Measurements from ENCODE around the gene ARL14EPL.
A peak's percentile ranks its signal among the peaks of the same experiment; 100 is the strongest.
"Not testable (repeated sequence)": the region's sequence is repeated elsewhere in the genome, so short reads cannot be mapped to it uniquely, and the experiment has no call there.

ARL14EPL gene

DNA sequence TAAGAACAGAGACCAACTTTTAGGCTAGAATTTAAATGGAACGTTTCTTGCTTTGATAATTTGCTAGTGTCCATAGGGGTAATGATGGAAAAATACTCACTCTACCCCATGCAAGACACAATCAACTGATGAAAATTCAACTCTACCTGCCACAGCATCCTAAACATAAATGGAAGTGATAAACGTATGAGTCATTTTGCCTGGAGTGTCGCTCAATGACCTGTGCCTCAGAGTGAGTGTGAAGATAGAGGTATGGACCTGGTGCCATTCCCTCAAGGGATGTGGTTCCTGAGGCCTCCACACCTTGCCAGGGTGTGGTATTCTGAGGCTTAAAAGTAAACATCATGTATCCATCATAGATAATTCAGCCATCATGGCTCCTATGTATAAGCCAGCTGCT lies 14.0 kb downstream of the ARL14EPL start:
- DNase-seq (ENCODE audit: low read depth in 1 of 2, low spot score in 1 of 2) = no peak

- DNase-seq (ENCODE audit: low read depth in 1 of 2, low spot score in 1 of 2) = no peak
These were observed 14.6 kb downstream of the ARL14EPL start for GRCh38 chr5:116046823-116047222.

DNA sequence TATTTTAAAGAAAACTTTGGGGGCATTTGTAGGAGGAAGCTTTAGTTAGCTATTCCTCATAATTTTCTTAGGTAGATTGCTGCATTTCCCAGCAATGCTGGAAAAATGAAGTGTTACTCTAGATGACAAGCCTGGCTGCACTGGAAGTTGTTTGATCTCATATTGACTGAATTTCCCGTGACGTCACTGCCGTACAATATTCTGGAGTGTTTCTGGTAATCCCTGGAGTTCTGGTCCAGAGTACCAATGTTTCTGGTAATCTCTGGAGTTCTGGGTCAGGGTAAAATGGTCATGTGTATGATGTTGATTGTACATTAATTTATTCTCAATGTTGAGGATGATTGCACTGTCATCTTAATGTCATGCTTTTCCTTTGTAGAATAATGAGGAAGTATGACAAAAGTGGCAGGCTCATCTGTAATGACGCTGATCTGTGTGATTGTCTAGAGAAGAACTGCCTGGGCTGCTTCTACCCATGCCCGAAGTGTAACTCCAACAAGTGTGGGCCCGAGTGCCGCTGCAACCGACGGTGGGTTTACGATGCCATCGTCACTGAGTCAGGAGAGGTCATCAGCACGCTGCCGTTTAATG lies 26.2 kb downstream of the ARL14EPL start:
- DNase-seq (ENCODE audit: low read depth in 1 of 2, low spot score in 1 of 2) = no peak

DNA sequence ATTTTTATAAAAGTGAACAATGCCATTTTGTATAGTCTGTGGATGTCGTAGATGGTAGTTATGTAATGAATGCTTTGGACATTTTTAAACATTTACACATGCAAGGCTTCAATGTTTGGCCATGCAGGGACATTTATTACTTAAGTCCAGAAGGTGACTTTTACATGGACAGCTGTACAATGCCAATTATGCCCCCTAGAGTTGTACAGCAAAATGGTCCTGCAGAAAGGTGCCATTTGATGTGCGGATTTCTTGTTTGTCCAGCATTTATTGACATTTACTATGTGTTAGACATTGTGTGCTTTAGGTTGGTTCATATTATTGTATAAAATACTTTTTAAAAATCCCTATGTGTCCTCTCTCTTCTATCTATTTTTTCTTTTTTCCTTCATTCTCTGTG lies 30.1 kb downstream of the ARL14EPL start:
- DNase-seq (ENCODE audit: low read depth in 1 of 2, low spot score in 1 of 2) = no peak

DNA sequence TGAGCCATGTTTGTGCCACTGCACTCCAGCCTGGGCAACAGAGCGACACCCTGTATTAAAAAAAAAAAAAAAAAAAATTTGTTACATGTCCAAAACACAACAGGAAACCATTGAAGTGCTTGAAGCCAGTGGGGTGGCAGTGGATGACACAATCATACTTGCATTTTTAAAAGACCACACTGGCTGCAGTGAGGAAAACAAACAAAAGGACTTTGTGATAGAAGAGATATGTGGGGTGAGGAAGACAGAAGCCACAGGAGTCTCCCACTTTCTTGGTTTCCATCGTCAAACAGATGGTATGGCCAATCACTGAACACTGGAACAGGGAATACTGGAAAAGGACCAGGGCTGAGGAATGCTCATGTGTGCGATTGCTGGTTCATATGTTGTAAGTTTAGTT lies 31.7 kb downstream of the ARL14EPL start:
- DNase-seq (ENCODE audit: low read depth in 1 of 2, low spot score in 1 of 2) = no peak

- no peak for DNase-seq (ENCODE audit: low read depth in 1 of 2, low spot score in 1 of 2)
These were observed 35.9 kb downstream of the ARL14EPL start for GRCh38 chr5:116068028-116068632.

DNA sequence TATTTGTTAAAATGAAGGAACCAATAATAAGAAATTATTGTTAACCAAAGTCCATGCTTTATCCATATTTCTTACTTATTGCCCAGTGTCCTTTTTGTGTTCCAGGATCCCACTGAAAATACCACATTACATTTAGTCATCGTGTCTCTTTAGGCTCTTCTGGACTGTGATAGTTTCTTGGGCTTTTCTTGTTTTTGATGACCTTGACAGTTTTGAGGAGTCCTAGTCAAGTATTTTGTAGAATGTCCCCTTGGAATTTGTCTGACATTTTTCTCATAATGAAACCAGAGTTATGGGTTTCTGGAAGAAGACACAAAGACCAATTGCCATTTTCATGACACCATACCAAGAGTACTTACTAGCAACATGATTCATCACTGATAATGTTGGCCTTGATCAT lies 38.9 kb downstream of the ARL14EPL start:
- DNase-seq (ENCODE audit: low read depth in 1 of 2, low spot score in 1 of 2) = no peak

GRCh38 chr5:116075191-116075831 lies 43.0 kb downstream of the ARL14EPL start:
- DNase-seq (ENCODE audit: low read depth in 1 of 2, low spot score in 1 of 2) = no peak

DNA sequence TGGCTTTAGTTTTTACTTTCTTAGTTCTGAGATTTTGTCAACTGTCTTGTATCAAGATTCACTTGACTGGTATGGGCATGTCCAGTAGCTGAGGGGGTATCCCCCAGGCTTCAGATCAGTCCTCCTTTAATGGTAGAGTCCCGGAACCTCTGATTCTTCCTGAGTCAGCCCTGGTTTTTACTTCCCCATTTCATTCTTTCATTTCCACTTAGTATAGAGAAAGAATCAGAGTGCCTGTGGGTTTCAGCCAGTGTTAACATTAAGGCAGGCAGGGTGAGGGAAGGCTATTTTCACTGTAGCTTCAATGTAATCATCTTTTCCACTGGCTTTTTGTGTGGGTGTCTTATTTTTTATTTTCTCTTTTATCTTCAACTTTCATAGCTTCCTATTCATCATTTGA lies 44.2 kb downstream of the ARL14EPL start:
- no peak for DNase-seq (ENCODE audit: low read depth in 1 of 2, low spot score in 1 of 2)

DNA sequence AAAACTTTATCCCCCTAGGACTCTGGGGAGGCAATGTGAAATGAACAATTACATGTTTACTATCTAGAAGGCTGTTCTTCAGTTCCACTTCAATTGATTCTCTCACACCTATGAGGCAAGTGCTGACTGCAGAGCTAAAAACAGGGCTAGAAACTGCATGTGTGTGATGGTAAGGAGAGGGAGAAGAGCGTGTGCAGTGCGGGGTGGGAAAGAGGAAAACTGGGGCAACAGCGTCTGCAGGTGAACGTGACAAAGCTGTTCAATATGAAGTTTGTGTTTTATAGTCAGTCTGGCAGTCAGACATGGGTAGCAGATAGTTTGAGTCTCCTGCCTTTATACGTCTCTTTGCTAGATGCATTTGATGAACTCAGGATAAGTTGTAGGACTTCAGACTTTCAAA lies 45.9 kb downstream of the ARL14EPL start:
- no peak for DNase-seq (ENCODE audit: low read depth in 1 of 2, low spot score in 1 of 2)

DNA sequence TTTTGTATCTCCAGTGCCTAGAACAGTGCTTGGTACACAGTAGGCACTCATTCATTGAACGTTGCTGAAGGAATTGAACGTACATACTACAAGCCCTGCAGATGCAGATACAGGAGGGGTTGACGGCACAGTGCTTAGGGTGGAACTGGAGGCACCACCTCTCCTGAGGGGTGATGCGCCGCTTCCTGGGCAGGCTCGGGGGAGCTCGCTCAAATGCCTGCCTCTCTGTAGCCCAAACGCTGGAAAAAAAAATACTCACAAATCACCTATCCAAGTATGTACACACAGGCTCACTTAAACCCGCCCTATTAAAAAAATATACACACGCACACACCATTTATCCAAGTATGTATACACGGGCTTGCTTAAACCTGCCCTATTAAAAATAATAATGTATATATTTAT lies 52.0 kb downstream of the ARL14EPL start:
- DNase-seq (ENCODE audit: low read depth in 1 of 2, low spot score in 1 of 2) = no peak

GRCh38 chr5:116084871-116085715 lies 52.8 kb downstream of the ARL14EPL start, which contains the start of gene COMMD10:
TSS of gene COMMD10 (plus strand) at chr5:116085025.
- DNase-seq (ENCODE audit: low read depth in 1 of 2, low spot score in 1 of 2) = peak; percentile 55 to 59

GRCh38 chr5:116086309-116086708 lies 54.0 kb downstream of the ARL14EPL start:
- DNase-seq (ENCODE audit: low read depth in 1 of 2, low spot score in 1 of 2) = not testable (repeated sequence)

GRCh38 chr5:116088062-116088461 lies 55.8 kb downstream of the ARL14EPL start:
- DNase-seq (ENCODE audit: low read depth in 1 of 2, low spot score in 1 of 2) = no peak

DNA sequence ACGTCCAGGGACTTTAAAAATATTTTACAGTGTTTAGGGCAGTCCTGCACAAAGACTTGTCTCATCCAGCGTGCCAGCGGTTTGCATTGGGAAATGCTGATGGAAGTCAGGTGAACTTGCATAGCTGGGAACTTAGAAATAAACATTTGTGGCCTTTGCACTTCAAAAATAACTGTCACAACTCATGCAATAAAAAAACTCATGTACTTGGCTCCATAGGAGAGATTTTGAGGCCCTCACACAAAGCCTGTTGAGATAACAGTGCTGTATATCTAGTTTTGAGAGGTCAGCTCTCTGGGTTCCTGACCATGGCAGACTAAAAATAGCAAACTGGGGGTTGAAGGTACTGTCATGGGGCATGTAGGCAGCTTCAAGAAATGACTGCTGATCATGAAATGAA lies 58.0 kb downstream of the ARL14EPL start:
- no peak for DNase-seq (ENCODE audit: low read depth in 1 of 2, low spot score in 1 of 2)

- no peak for DNase-seq (ENCODE audit: low read depth in 1 of 2, low spot score in 1 of 2)
These were observed 59.1 kb downstream of the ARL14EPL start for GRCh38 chr5:116091416-116091815.

- no peak for DNase-seq (ENCODE audit: low read depth in 1 of 2, low spot score in 1 of 2)
These were observed 65.0 kb downstream of the ARL14EPL start for GRCh38 chr5:116097301-116097700.

GRCh38 chr5:116098998-116099397 lies 66.7 kb downstream of the ARL14EPL start:
- DNase-seq (ENCODE audit: low read depth in 1 of 2, low spot score in 1 of 2) = no peak

DNA sequence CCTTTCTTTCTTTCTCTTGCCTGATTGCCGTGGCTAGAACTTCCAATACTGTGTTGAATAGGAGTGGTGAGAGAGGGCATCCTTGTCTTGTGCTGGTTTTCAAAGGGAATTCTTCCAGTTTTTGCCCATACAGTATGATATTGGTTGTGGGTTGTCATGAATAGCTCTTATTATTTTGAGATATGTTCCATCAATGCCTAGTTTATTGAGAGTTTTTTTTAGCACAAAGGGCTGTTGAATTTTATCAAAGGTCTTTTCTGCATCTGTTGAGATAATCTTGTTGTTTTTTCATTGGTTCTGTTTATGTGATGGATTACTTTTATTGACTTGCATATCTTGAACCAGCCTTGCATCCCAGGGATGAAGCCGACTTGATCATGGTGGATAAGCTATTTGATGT lies 72.7 kb downstream of the ARL14EPL start:
- DNase-seq (ENCODE audit: low read depth in 1 of 2, low spot score in 1 of 2) = not testable (repeated sequence)
